Measurements from ENCODE around the gene TGFB3. TPM values are rescaled to one million over a fixed set of nuclear protein-coding genes. Genes with fewer than 3 reads are reported as not detected.

Gene TGFB3
- polyA plus RNA-seq, 1 donor (not counting 4 experiments of a cell fraction or from before 2014, with no cell fraction given): 1.1 TPM

DNA sequence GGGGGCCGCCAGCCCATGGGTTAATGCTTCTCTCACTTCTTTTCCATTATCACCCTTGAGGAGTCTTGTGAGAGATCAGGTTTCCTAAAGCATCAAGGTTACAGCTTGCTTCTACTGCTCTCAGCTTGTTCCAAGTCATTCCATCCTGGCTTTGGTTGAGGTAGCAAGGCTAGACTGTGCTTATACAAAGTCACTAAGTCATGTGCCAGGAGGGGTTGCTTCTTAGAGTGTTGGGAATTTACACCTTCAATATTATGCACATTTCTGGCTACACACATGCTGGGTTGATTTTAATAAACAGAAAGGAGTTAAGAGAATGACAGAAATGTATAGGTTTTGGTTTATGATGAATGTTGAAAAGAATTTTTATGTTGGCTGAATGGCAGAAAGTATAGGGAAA is 25.6 kb upstream of the TGFB3 start:
- Histone ChIP-seq H3K79me2 (ENCODE audit: control insufficient read depth, insufficient read depth, low read length) (no peaks in the 10 kb centered on the region), H3K4me3 (ENCODE audit: control insufficient read depth in 2 of 3, extremely low read depth in 1 of 3, insufficient read depth in 2 of 3, low read depth in 1 of 3, low read length in 3 of 3) (no peak overlapping the region), H2AFZ (ENCODE audit: control insufficient read depth, low read length) (no peak overlapping the region), H3K36me3 (ENCODE audit: control insufficient read depth in 2 of 2, extremely low read depth in 1 of 2, insufficient read depth in 2 of 2, low read length in 2 of 2) (peaks cover 4 to 10% of the 10 kb centered on the region in 2 experiments), H3K4me2 (ENCODE audit: control insufficient read depth, extremely low read depth, insufficient read depth, low read depth, low read length) (no peak overlapping the region), H3K9me1 (ENCODE audit: control insufficient read depth, extremely low read depth, insufficient read depth, low read length) (no peaks in the 10 kb centered on the region), H3K9me3 (ENCODE audit: control insufficient read depth, low read depth, low read length) (no peaks in the 10 kb centered on the region), H3K27ac (ENCODE audit: control insufficient read depth, insufficient read depth, low read length) (no peak overlapping the region), H4K20me1 (ENCODE audit: control insufficient read depth, extremely low read depth, insufficient read depth, low read length) (no peaks in the 10 kb centered on the region), H3K9ac (ENCODE audit: control insufficient read depth, extremely low read depth, insufficient read depth, low read length) (no peak overlapping the region), H3K27me3 (ENCODE audit: control insufficient read depth, extremely low read depth, insufficient read depth, low read length) (no peaks in the 10 kb centered on the region), H3K4me1 (ENCODE audit: control insufficient read depth, extremely low read depth, insufficient read depth, low read length) (no peaks in the 10 kb centered on the region)
- FAIRE-seq (no peak), DNase-seq (ENCODE audit: low read depth, low spot score) (no peak)
- TF ChIP-seq EZH2 (IDR thresholded peaks at IDR 0.05; ENCODE audit: low read length): no peak
- TF ChIP-seq, protein P1, sequence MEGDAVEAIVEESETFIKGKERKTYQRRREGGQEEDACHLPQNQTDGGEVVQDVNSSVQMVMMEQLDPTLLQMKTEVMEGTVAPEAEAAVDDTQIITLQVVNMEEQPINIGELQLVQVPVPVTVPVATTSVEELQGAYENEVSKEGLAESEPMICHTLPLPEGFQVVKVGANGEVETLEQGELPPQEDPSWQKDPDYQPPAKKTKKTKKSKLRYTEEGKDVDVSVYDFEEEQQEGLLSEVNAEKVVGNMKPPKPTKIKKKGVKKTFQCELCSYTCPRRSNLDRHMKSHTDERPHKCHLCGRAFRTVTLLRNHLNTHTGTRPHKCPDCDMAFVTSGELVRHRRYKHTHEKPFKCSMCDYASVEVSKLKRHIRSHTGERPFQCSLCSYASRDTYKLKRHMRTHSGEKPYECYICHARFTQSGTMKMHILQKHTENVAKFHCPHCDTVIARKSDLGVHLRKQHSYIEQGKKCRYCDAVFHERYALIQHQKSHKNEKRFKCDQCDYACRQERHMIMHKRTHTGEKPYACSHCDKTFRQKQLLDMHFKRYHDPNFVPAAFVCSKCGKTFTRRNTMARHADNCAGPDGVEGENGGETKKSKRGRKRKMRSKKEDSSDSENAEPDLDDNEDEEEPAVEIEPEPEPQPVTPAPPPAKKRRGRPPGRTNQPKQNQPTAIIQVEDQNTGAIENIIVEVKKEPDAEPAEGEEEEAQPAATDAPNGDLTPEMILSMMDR (optimal IDR thresholded peaks at IDR 0.05 in 1 of 3, IDR thresholded peaks at IDR 0.05 in 1 of 3, conservative IDR thresholded peaks at IDR 0.05 in 1 of 3; ENCODE audit: extremely low read depth in 1 of 3, insufficient read depth in 2 of 3, low read length in 3 of 3): no peak
- dilution Hi-C loops (cut with MboI; ENCODE audit: extremely low pct_ligation_motif_present, low sequenced_read_pairs): no loop called here

DNA sequence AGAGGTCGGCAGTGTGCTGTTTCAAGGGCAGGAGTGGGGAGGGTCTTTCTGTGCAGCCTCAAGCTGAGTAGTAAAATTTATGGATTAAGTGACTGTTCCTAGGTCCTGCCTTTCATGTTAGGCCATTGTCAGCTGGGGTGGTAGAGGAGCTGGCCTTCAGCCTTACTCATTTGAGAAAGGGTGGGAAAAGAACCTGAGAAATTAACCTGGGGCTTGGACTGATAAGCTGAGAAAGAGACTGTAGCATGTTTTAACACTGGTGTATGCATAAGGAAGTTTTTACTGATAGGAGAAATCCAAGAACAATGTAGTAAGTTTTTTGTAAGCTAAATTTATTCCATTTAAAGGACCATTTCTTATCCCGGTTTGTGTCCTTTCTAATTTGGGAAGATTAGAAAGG is 24.5 kb upstream of the TGFB3 start:
- TF ChIP-seq, protein P1 (optimal IDR thresholded peaks at IDR 0.05 in 1 of 3, IDR thresholded peaks at IDR 0.05 in 1 of 3, conservative IDR thresholded peaks at IDR 0.05 in 1 of 3; ENCODE audit: extremely low read depth in 1 of 3, insufficient read depth in 2 of 3, low read length in 3 of 3): no peak
- no peak for TF ChIP-seq EZH2 (IDR thresholded peaks at IDR 0.05; ENCODE audit: low read length)
- Histone ChIP-seq H3K27me3 (ENCODE audit: control insufficient read depth, extremely low read depth, insufficient read depth, low read length) (no peaks in the 10 kb centered on the region), H3K79me2 (ENCODE audit: control insufficient read depth, insufficient read depth, low read length) (no peaks in the 10 kb centered on the region), H2AFZ (ENCODE audit: control insufficient read depth, low read length) (no peak overlapping the region), H3K36me3 (ENCODE audit: control insufficient read depth in 2 of 2, extremely low read depth in 1 of 2, insufficient read depth in 2 of 2, low read length in 2 of 2) (peaks cover 8 to 9% of the 10 kb centered on the region in 2 experiments), H3K9ac (ENCODE audit: control insufficient read depth, extremely low read depth, insufficient read depth, low read length) (no peak overlapping the region), H3K4me2 (ENCODE audit: control insufficient read depth, extremely low read depth, insufficient read depth, low read depth, low read length) (no peak overlapping the region), H3K4me3 (ENCODE audit: control insufficient read depth in 2 of 3, extremely low read depth in 1 of 3, insufficient read depth in 2 of 3, low read depth in 1 of 3, low read length in 3 of 3) (no peak overlapping the region), H3K9me3 (ENCODE audit: control insufficient read depth, low read depth, low read length) (no peaks in the 10 kb centered on the region), H3K27ac (ENCODE audit: control insufficient read depth, insufficient read depth, low read length) (no peak overlapping the region), H3K4me1 (ENCODE audit: control insufficient read depth, extremely low read depth, insufficient read depth, low read length) (no peaks in the 10 kb centered on the region), H3K9me1 (ENCODE audit: control insufficient read depth, extremely low read depth, insufficient read depth, low read length) (no peaks in the 10 kb centered on the region), H4K20me1 (ENCODE audit: control insufficient read depth, extremely low read depth, insufficient read depth, low read length) (no peaks in the 10 kb centered on the region)
- dilution Hi-C loops (cut with MboI; ENCODE audit: extremely low pct_ligation_motif_present, low sequenced_read_pairs): no loop called here
- no peak for FAIRE-seq
- DNase-seq (ENCODE audit: low read depth, low spot score): no peak
